HepG2 (cell line): Measurements from ENCODE around the gene KCNK5.

Source experiments
- CC2D1A ChIP-seq: sonication (generic); formaldehyde crosslinking; IDR thresholded peaks from 2 replicates; pipeline ENCODE4 v1.8.1; 2023; ENCODE audit warnings: mild to moderate bottlenecking, missing genetic modification reagents
- ELF1 ChIP-seq: sonication (generic); formaldehyde crosslinking; IDR thresholded peaks from 2 replicates; pipeline ENCODE4 v1.4.0; 2020; ENCODE audit warnings: missing genetic modification reagents
- EZH2 ChIP-seq: conservative IDR thresholded peaks from 2 replicates; pipeline ENCODE4 v1.6.1; 2012; ENCODE audit warnings: mild to moderate bottlenecking, low read depth, low read length, moderate library complexity
- HDAC1 ChIP-seq: sonication (generic); formaldehyde crosslinking; IDR thresholded peaks from 2 replicates; pipeline ENCODE4 v1.5.1; 2020; ENCODE audit warnings: mild to moderate bottlenecking, missing genetic modification reagents
- JUN ChIP-seq: sonication (generic); formaldehyde crosslinking; IDR thresholded peaks from 2 replicates; pipeline ENCODE4 v1.4.0; 2020; ENCODE audit warnings: mild to moderate bottlenecking, missing genetic modification reagents
- KDM4B ChIP-seq: sonication (generic); formaldehyde crosslinking; IDR thresholded peaks from 2 replicates; pipeline ENCODE4 v1.4.0; 2020; ENCODE audit warnings: missing genetic modification reagents
- MAFF ChIP-seq: IDR thresholded peaks from 2 replicates; pipeline ENCODE4 v1.6.1; 2011; ENCODE audit warnings: low read depth, low read length, improper control_type of control experiment
- RAD51 ChIP-seq: fragments of 450-650 bp; IDR thresholded peaks from 2 replicates; pipeline ENCODE4 v1.6.1; 2016; ENCODE audit warnings: borderline replicate concordance
- RFX1 ChIP-seq: fragments of 450-650 bp; IDR thresholded peaks from 2 replicates; pipeline ENCODE4 v1.6.1; 2017
- ZNF674 ChIP-seq: sonication (generic); formaldehyde crosslinking; IDR thresholded peaks from 2 replicates; pipeline ENCODE4 v1.5.0; 2020; ENCODE audit warnings: low read depth, mild to moderate bottlenecking, missing genetic modification reagents
- ZZZ3 ChIP-seq: sonication (generic); formaldehyde crosslinking; IDR thresholded peaks from 2 replicates; pipeline ENCODE4 v1.4.0; 2020; ENCODE audit warnings: missing genetic modification reagents, mild to moderate bottlenecking, borderline replicate concordance
- TF ChIP-seq, protein P1 (sequence below): sonication (generic); formaldehyde crosslinking; IDR thresholded peaks from 2 replicates; pipeline ENCODE4 v1.4.0; 2020; ENCODE audit warnings: mild to moderate bottlenecking, missing genetic modification reagents
- TF ChIP-seq, protein P2 (sequence below), 2 experiments: sonication (generic) in 1 of 2; formaldehyde crosslinking in 1 of 2; IDR thresholded peaks; 2 replicates each; pipeline versions ENCODE4 v1.5.1 to v1.6.1; 2011 to 2020; ENCODE audit warnings: borderline replicate concordance in 1 of 2, low read depth in 1 of 2, low read length in 1 of 2, mild to moderate bottlenecking in 1 of 2, missing genetic modification reagents in 1 of 2, moderate library complexity in 1 of 2
- TF ChIP-seq, protein P3 (sequence below): sonication (generic); formaldehyde crosslinking; IDR thresholded peaks from 2 replicates; pipeline ENCODE4 v1.9.0; 2022; ENCODE audit warnings: low read depth, missing genetic modification reagents

DNA sequence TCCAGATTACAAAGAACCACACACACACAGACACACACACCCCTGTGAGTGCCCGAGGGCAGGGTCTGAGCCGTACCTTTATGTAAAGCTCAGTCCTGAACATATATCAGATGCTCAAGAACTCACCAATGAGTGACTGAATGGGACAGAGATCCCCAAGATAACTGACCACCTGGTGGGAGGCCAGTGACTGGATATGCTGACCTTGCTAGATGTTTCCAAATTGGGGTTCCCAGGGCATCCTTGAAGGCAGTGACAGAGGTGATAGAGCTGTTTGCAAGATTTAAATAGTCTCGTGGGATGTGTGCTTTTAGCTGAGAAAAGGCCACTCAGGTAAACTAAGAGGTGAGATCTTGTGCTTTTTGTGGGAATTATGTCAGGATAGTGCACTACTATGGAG is 45.6 kb upstream of the KCNK5 start:
- TF ChIP-seq, protein P1, sequence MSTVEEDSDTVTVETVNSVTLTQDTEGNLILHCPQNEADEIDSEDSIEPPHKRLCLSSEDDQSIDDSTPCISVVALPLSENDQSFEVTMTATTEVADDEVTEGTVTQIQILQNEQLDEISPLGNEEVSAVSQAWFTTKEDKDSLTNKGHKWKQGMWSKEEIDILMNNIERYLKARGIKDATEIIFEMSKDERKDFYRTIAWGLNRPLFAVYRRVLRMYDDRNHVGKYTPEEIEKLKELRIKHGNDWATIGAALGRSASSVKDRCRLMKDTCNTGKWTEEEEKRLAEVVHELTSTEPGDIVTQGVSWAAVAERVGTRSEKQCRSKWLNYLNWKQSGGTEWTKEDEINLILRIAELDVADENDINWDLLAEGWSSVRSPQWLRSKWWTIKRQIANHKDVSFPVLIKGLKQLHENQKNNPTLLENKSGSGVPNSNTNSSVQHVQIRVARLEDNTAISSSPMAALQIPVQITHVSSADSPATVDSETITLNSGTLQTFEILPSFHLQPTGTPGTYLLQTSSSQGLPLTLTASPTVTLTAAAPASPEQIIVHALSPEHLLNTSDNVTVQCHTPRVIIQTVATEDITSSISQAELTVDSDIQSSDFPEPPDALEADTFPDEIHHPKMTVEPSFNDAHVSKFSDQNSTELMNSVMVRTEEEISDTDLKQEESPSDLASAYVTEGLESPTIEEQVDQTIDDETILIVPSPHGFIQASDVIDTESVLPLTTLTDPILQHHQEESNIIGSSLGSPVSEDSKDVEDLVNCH: no peak
- TF ChIP-seq ZZZ3 (CRISPR knock-in tag): no peak
- no peak for TF ChIP-seq EZH2
- TF ChIP-seq, protein P2, sequence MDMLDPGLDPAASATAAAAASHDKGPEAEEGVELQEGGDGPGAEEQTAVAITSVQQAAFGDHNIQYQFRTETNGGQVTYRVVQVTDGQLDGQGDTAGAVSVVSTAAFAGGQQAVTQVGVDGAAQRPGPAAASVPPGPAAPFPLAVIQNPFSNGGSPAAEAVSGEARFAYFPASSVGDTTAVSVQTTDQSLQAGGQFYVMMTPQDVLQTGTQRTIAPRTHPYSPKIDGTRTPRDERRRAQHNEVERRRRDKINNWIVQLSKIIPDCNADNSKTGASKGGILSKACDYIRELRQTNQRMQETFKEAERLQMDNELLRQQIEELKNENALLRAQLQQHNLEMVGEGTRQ (IDR thresholded peaks at IDR 0.05; ENCODE audit: low read depth, low read length): no peak
- TF ChIP-seq, protein P2 (CRISPR knock-in tag; IDR thresholded peaks at IDR 0.05; ENCODE audit: borderline replicate concordance): no peak
- TF ChIP-seq, protein P3, sequence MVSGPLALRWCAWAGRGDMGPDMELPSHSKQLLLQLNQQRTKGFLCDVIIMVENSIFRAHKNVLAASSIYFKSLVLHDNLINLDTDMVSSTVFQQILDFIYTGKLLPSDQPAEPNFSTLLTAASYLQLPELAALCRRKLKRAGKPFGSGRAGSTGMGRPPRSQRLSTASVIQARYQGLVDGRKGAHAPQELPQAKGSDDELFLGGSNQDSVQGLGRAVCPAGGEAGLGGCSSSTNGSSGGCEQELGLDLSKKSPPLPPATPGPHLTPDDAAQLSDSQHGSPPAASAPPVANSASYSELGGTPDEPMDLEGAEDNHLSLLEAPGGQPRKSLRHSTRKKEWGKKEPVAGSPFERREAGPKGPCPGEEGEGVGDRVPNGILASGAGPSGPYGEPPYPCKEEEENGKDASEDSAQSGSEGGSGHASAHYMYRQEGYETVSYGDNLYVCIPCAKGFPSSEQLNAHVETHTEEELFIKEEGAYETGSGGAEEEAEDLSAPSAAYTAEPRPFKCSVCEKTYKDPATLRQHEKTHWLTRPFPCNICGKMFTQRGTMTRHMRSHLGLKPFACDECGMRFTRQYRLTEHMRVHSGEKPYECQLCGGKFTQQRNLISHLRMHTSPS (CRISPR knock-in tag): no peak
- TF ChIP-seq RFX1: no peak
- TF ChIP-seq KDM4B (CRISPR knock-in tag): no peak
- no peak for TF ChIP-seq JUN (CRISPR knock-in tag)
- no peak for TF ChIP-seq HDAC1 (CRISPR knock-in tag)
- no peak for TF ChIP-seq ELF1 (CRISPR knock-in tag)
- TF ChIP-seq MAFF: peak; percentile 49; the same call in 1 of the 2 replicates
- TF ChIP-seq CC2D1A (CRISPR knock-in tag): no peak
- no peak for TF ChIP-seq RAD51
- no peak for TF ChIP-seq ZNF674 (CRISPR knock-in tag)
